SK-N-SH treated with all-trans-retinoic acid at 6 μM for 48 hours (cell line): ENCODE results near the gene PDK3.

Experiments used
- ATAC-seq: fragments of 200-7000 bp; cut with Tn5 transposase; 3 replicates; pipeline ENCODE4 v1.9.1; 2020; ENCODE audit warnings: mild to moderate bottlenecking, moderate library complexity
- ARNTL ChIP-seq: fragments of 450-650 bp; formaldehyde crosslinking; IDR thresholded peaks from 2 replicates; pipeline ENCODE4 v1.5.0; 2020; ENCODE audit warnings: low read depth, mild to moderate bottlenecking, moderate library complexity, borderline replicate concordance
- BACH2 ChIP-seq: fragments of 250-450 bp; sonication (Bioruptor Pico); IDR thresholded peaks from 2 replicates; pipeline ENCODE4 v1.9.0; 2021; ENCODE audit warnings: mild to moderate bottlenecking, borderline replicate concordance
- CREB5 ChIP-seq: fragments of 250-450 bp; sonication (Bioruptor Pico); IDR thresholded peaks from 2 replicates; pipeline ENCODE4 v1.5.1; 2020; ENCODE audit warnings: low read depth, mild to moderate bottlenecking, moderate library complexity
- CSRNP3 ChIP-seq: fragments of 250-450 bp; sonication (Bioruptor Pico); IDR thresholded peaks from 2 replicates; pipeline ENCODE4 v1.5.1; 2021; ENCODE audit warnings: mild to moderate bottlenecking, moderate library complexity
- ESRRG ChIP-seq: fragments of 250-450 bp; sonication (Bioruptor Pico); IDR thresholded peaks from 2 replicates; pipeline ENCODE4 v1.6.1; 2021; ENCODE audit warnings: mild to moderate bottlenecking
- GLIS3 ChIP-seq: fragments of 250-450 bp; sonication (Bioruptor Pico); IDR thresholded peaks from 2 replicates; pipeline ENCODE4 v1.5.0; 2020; ENCODE audit warnings: mild to moderate bottlenecking, moderate library complexity
- ISL1 ChIP-seq: fragments of 250-450 bp; sonication (Bioruptor Pico); IDR thresholded peaks from 2 replicates; pipeline ENCODE4 v2.1.2; 2022; ENCODE audit warnings: mild to moderate bottlenecking, moderate library complexity
- PATZ1 ChIP-seq: fragments of 250-450 bp; sonication (Bioruptor Pico); IDR thresholded peaks from 2 replicates; pipeline ENCODE4 v1.8.0; 2020; ENCODE audit warnings: mild to moderate bottlenecking, moderate library complexity, borderline replicate concordance
- POU6F1 ChIP-seq: fragments of 250-450 bp; sonication (Bioruptor Pico); IDR thresholded peaks from 2 replicates; pipeline ENCODE4 v1.8.0; 2021; ENCODE audit warnings: low read depth, mild to moderate bottlenecking, moderate library complexity, borderline replicate concordance
- PPARA ChIP-seq: fragments of 250-450 bp; sonication (Bioruptor Pico); IDR thresholded peaks from 2 replicates; pipeline ENCODE4 v1.5.0; 2020; ENCODE audit warnings: mild to moderate bottlenecking, borderline replicate concordance
- RARB ChIP-seq: fragments of 250-450 bp; sonication (Bioruptor Pico); IDR thresholded peaks from 2 replicates; pipeline ENCODE4 v1.8.0; 2021; ENCODE audit warnings: mild to moderate bottlenecking, moderate library complexity
- SNAI2 ChIP-seq: fragments of 250-450 bp; sonication (Bioruptor Pico); IDR thresholded peaks from 2 replicates; pipeline ENCODE4 v1.5.0; 2020; ENCODE audit warnings: mild to moderate bottlenecking, moderate library complexity
- TOX ChIP-seq: fragments of 250-450 bp; sonication (Bioruptor Pico); IDR thresholded peaks from 2 replicates; pipeline ENCODE4 v1.8.0; 2021; ENCODE audit warnings: mild to moderate bottlenecking, moderate library complexity, borderline replicate concordance
- TSHZ2 ChIP-seq: fragments of 250-450 bp; sonication (Bioruptor Pico); IDR thresholded peaks from 2 replicates; pipeline ENCODE4 v1.5.0; 2020; ENCODE audit warnings: mild to moderate bottlenecking, moderate library complexity
- ZFP3 ChIP-seq: fragments of 250-450 bp; sonication (Bioruptor Pico); IDR thresholded peaks from 2 replicates; pipeline ENCODE4 v1.5.0; 2020; ENCODE audit warnings: mild to moderate bottlenecking, moderate library complexity
- ZFP30 ChIP-seq: fragments of 450-650 bp; formaldehyde crosslinking; IDR thresholded peaks from 2 replicates; pipeline ENCODE4 v1.5.0; 2022; ENCODE audit warnings: mild to moderate bottlenecking, moderate library complexity
- ZNF565 ChIP-seq: fragments of 450-650 bp; formaldehyde crosslinking; conservative IDR thresholded peaks from 2 replicates; pipeline ENCODE4 v1.5.0; 2020; ENCODE audit warnings: low read depth, mild to moderate bottlenecking, moderate library complexity
- ZNF70 ChIP-seq: fragments of 450-650 bp; formaldehyde crosslinking; IDR thresholded peaks from 2 replicates; pipeline ENCODE4 v1.5.0; 2020; ENCODE audit warnings: mild to moderate bottlenecking, moderate library complexity
- ZNF8 ChIP-seq: fragments of 450-650 bp; formaldehyde crosslinking; IDR thresholded peaks from 2 replicates; pipeline ENCODE4 v1.5.0; 2020; ENCODE audit warnings: mild to moderate bottlenecking, moderate library complexity

The PDK3 gene

GRCh38 chrX:24487571-24487970 lies 22.5 kb downstream of the PDK3 start:
- no peak for ATAC-seq
- TF ChIP-seq CSRNP3 (CRISPR knock-in tag) (no peak), RARB (no peak), TOX (CRISPR knock-in tag) (no peak), ESRRG (CRISPR knock-in tag) (no peak), ZFP3 (CRISPR knock-in tag) (no peak), ARNTL (CRISPR knock-in tag) (no peak), PPARA (no peak), ZFP30 (CRISPR knock-in tag) (no peak), ZNF565 (CRISPR knock-in tag) (no peak), ISL1 (no peak), POU6F1 (no peak), SNAI2 (CRISPR knock-in tag) (no peak), ZNF8 (CRISPR knock-in tag) (no peak), PATZ1 (CRISPR knock-in tag) (no peak), TSHZ2 (no peak), CREB5 (CRISPR knock-in tag) (no peak)

DNA sequence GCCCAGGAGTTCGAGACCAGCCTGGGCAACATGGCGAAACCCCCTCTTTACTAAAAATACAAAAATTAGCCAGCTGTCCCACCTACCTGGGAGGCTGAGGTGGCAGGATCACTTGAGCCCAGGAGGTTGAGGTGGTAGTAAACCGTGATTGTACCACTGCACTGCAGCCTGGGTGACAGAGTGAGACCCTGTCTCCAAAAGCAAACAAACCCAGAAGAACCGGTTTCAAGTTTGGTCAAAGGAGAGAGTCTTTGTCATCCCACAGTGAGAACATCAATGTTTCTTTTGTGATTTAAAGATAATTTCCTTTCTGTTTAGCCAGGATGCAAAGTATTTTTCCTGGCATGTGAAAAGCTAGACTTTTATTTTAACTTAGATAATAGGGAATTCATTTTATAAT lies 26.7 kb downstream of the PDK3 start:
- TF ChIP-seq ZFP3 (CRISPR knock-in tag), result no peak
- no peak for TF ChIP-seq TOX (CRISPR knock-in tag)
- no peak for TF ChIP-seq ARNTL (CRISPR knock-in tag)
- TF ChIP-seq GLIS3 (CRISPR knock-in tag), result no peak
- TF ChIP-seq PATZ1 (CRISPR knock-in tag), result no peak
- TF ChIP-seq POU6F1, result no peak
- no peak for TF ChIP-seq ZFP30 (CRISPR knock-in tag)
- TF ChIP-seq CSRNP3 (CRISPR knock-in tag), result no peak
- TF ChIP-seq TSHZ2, result no peak
- TF ChIP-seq CREB5 (CRISPR knock-in tag), result no peak
- no peak for TF ChIP-seq ZNF70 (CRISPR knock-in tag)
- TF ChIP-seq SNAI2 (CRISPR knock-in tag), result no peak
- TF ChIP-seq BACH2 (CRISPR knock-in tag), result no peak
- no peak for TF ChIP-seq ESRRG (CRISPR knock-in tag)
- no peak for TF ChIP-seq RARB

More for the DNA sequence above, 26.7 kb downstream of the PDK3 start:
- no peak for ATAC-seq
